K562 (cell line): ENCODE measurements around the gene PTCH1. TPM values are rescaled to one million over a fixed set of nuclear protein-coding genes. Genes with fewer than 3 reads are reported as not detected.

ENCODE experiments used
- CHD2 ChIP-seq: IDR thresholded peaks from 2 replicates; pipeline ENCODE4 v1.6.1; 2011; ENCODE audit warnings: low read depth, low read length
- FOXJ2 ChIP-seq: fragments of 200-800 bp; sonication (Bioruptor generic); IDR thresholded peaks from 2 replicates; pipeline ENCODE4 v1.6.1; 2016; ENCODE audit warnings: missing genetic modification characterization, missing compliant biosample characterization
- FOXO4 ChIP-seq: fragments of 450-650 bp; formaldehyde crosslinking; IDR thresholded peaks from 2 replicates; pipeline ENCODE4 v1.4.0; 2020; ENCODE audit warnings: mild to moderate bottlenecking, moderate library complexity
- GMEB1 ChIP-seq: fragments of 250-450 bp; sonication (Bioruptor Pico); IDR thresholded peaks from 2 replicates; pipeline ENCODE4 v1.4.0; 2020; ENCODE audit warnings: mild to moderate bottlenecking
- MAZ ChIP-seq, 2 experiments: fragments of 450-650 bp in 1 of 2; sonication (generic) in 1 of 2; formaldehyde crosslinking; IDR thresholded peaks in 1 of 2; conservative IDR thresholded peaks in 1 of 2; 2 replicates each; pipeline versions ENCODE4 v1.4.0 to v1.5.0; 2020; ENCODE audit warnings: mild to moderate bottlenecking in 1 of 2, missing genetic modification reagents in 1 of 2
- MGA ChIP-seq: fragments of 450-650 bp; IDR thresholded peaks from 2 replicates; pipeline ENCODE4 v1.6.1; 2016; ENCODE audit warnings: mild to moderate bottlenecking, moderate library complexity
- TEAD1 ChIP-seq, 2 experiments: fragments of 450-650 bp in 1 of 2; sonication (generic) in 1 of 2; formaldehyde crosslinking; IDR thresholded peaks; 2 replicates each; pipeline versions ENCODE4 v1.4.0 to v1.8.0; 2020 to 2022; ENCODE audit warnings: mild to moderate bottlenecking in 2 of 2, missing genetic modification reagents in 1 of 2
- TFE3 ChIP-seq: fragments of 450-650 bp; formaldehyde crosslinking; IDR thresholded peaks from 2 replicates; pipeline ENCODE4 v1.4.0; 2020; ENCODE audit warnings: mild to moderate bottlenecking, mixed read lengths
- ZFX ChIP-seq: sonication (generic); formaldehyde crosslinking; IDR thresholded peaks from 2 replicates; pipeline ENCODE4 v1.8.0; 2022; ENCODE audit warnings: mild to moderate bottlenecking, missing genetic modification reagents, moderate library complexity
- polyA plus RNA-seq, 8 experiments: library from polyadenylated mRNA; depleted of rRNA in 4 of 8; stranded (reverse) in 5 of 8; unstranded in 3 of 8; fragments of >200 nt; fragmentation: Nextera tagmentation in 2 of 8; fragmentation: Illumina TruSeq in 1 of 8; extraction: Ambion mirVana in 2 of 8; extraction: Trizol in 1 of 8; gene quantifications; 2 replicates each; pipeline versions ENCODE4 v1.2.1 to v1.2.3, GENCODE V29; 2011 to 2014; ENCODE audit warnings: inconsistent platforms in 1 of 8, missing spikeins in 1 of 8
- total RNA-seq, 7 experiments: library from RNA; depleted of rRNA in 6 of 7; stranded (reverse); fragments of >200 nt in 6 of 7; fragmentation: Illumina TruSeq in 2 of 7; extraction: Trizol in 2 of 7; gene quantifications; 2 replicates each; pipeline versions ENCODE4 v1.2.1 to v1.2.3, GENCODE V29; 2011 to 2021; ENCODE audit warnings: low replicate concordance in 1 of 7

The PTCH1 gene
- total and polyA plus RNA-seq, 9 of the 15 experiments (the other 6 are each of a cell fraction or from before 2014, with no cell fraction given) = 0.70 to 9.9 (median 3.8) TPM

GRCh38 chr9:95516734-95517558 lies at the start of gene PTCH1 (continued):
- TF ChIP-seq TEAD1 (CRISPR knock-in tag; IDR thresholded peaks at IDR 0.05) (peak in 1 of 2 experiments; percentile 42; a peak in 1 of 4 replicates), FOXJ2 (tag) (0 out of 2 replicates have a peak, but pooled peaks have one; percentile 28), GMEB1 (CRISPR knock-in tag) (no peak), MAZ (CRISPR knock-in tag; conservative IDR thresholded peaks at IDR 0.05 in 1 of 2, IDR thresholded peaks at IDR 0.05 in 1 of 2) (peak; percentile 57 to 61), ZFX (0 out of 2 replicates have a peak, but pooled peaks have one; percentile 21), CHD2 (peak; percentile 58), TFE3 (CRISPR knock-in tag) (peak; percentile 97), FOXO4 (no peak), MGA (peak; percentile 56)
